Kidney (tissue), 14 donors: Measurements from ENCODE around the gene KCTD5. TPM values are rescaled to one million over a fixed set of nuclear protein-coding genes. Genes with fewer than 3 reads are reported as not detected.
"Not testable (repeated sequence)": the region's sequence is repeated elsewhere in the genome, so short reads cannot be mapped to it uniquely, and the experiment has no call there.

Experiments used
- DNase-seq, 5 donors: peaks; one replicate each; pipeline ENCODE4 v3.0.0-alpha.2; 2013 to 2020
- FAIRE-seq: peaks from 2 replicates; lab custom pipeline; 2012; peaks lifted over from hg19 to GRCh38; lab: Jason Lieb, UNC
- H3K27ac ChIP-seq, 2 donors: one replicate each; pipeline ENCODE4 v1.7.0; 2013; ENCODE audit warnings: low read depth in 2 of 2, low read length in 2 of 2, inconsistent platforms in 1 of 2
- H3K27me3 ChIP-seq: one replicate; pipeline ENCODE4 v1.7.1; 2013; ENCODE audit warnings: low read length, inconsistent platforms; ENCODE audit not compliant: control insufficient read depth, insufficient read depth
- H3K36me3 ChIP-seq, 3 donors: one replicate each; pipeline versions ENCODE4 v1.7.0 to v1.7.1; 2013; ENCODE audit warnings: low read length in 3 of 3, control low read depth in 1 of 3, inconsistent platforms in 1 of 3; ENCODE audit not compliant: insufficient read depth in 3 of 3, control insufficient read depth in 2 of 3
- H3K4me1 ChIP-seq, 3 donors: one replicate each; pipeline versions ENCODE4 v1.7.0 to v1.7.1; 2013; ENCODE audit warnings: low read length in 3 of 3, inconsistent platforms in 1 of 3, low read depth in 1 of 3; ENCODE audit not compliant: control insufficient read depth in 2 of 3, insufficient read depth in 2 of 3
- H3K4me3 ChIP-seq, 3 donors: one replicate each; pipeline versions ENCODE4 v1.7.0 to v1.8.1; 2013; ENCODE audit warnings: low read length in 3 of 3, control low read depth in 1 of 3, inconsistent platforms in 1 of 3
- H3K9ac ChIP-seq, 3 donors: one replicate each; pipeline versions ENCODE4 v1.7.0 to v1.7.1; 2013; ENCODE audit warnings: low read length in 3 of 3, control low read depth in 1 of 3, inconsistent platforms in 1 of 3
- H3K9me3 ChIP-seq, 3 donors: one replicate each; pipeline versions ENCODE4 v1.7.0 to v1.7.1; 2013; ENCODE audit warnings: low read length in 3 of 3, control low read depth in 1 of 3, inconsistent platforms in 1 of 3; ENCODE audit not compliant: control insufficient read depth in 2 of 3, insufficient read depth in 1 of 3
- CTCF ChIP-seq: IDR thresholded peaks from 3 replicates; pipeline ENCODE4 v1.5.1; 2012; ENCODE audit warnings: mild to moderate bottlenecking, moderate library complexity, borderline replicate concordance; ENCODE audit not compliant: insufficient read depth; ENCODE audit errors: extremely low read depth
- intact Hi-C: fragments of 100-400 bp; cut with DNase I; formaldehyde crosslinking; loops from one replicate; pipeline ENCODE4 v1.11.1; 2022
- polyA plus RNA-seq: library from polyadenylated mRNA; stranded (reverse); fragments of 350-450 nt; fragmentation: Illumina TruSeq; extraction: RNeasy Lipid Tissue Mini Kit (QIAGEN cat#74804); gene quantifications from one replicate; pipeline ENCODE4 v1.2.3, GENCODE V29; 2014; ENCODE audit warnings: low read depth, low replicate concordance; ENCODE audit not compliant: insufficient read depth
- total RNA-seq: library from RNA; stranded (reverse); fragmentation: NEBNext Ultra II Directional; extraction: Animal tissue kit (Norgen Biotek cat#: 25700); gene quantifications from one replicate; pipeline ENCODE4 v1.2.1, GENCODE V29; 2021
- donor health status: control.
- donor health status: control.
- donor health status: control.
- donor health status: control.
- donor health status: control.
- donor health status: DM: yes; HTN: yes; CAD: no.
- donor health status: Normal renal cell carcinoma (clear cell type).

KCTD5 gene
- total and polyA plus RNA-seq, 2 donors from 2014 or later = 12.8 to 19.9 TPM

- H3K4me1 ChIP-seq, intact Hi-C loops, H3K9ac ChIP-seq, H3K36me3 ChIP-seq, H3K4me3 ChIP-seq, FAIRE-seq, H3K27me3 ChIP-seq, H3K9me3 ChIP-seq, H3K27ac ChIP-seq: not testable (repeated sequence)
- DNase-seq = peak in 1 of 5 donors; percentile 75
Measured at GRCh38 chr16:2660755-2661373, 21.5 kb upstream of the KCTD5 start.

GRCh38 chr16:2663553-2664546 lies 18.5 kb upstream of the KCTD5 start:
- H3K9ac ChIP-seq = no peak overlapping the region
- no peaks in the 10 kb centered on the region for H3K27me3 ChIP-seq
- DNase-seq (peak in 2 of 5 donors; percentile 86 to 87), FAIRE-seq (no peak)
- H3K27ac ChIP-seq = peak overlapping the region in 1 of 2 donors; percentile 65
- peaks cover 0 to 3% (median 0%) of the 10 kb centered on the region in 3 donors for H3K36me3 ChIP-seq
- no peaks in the 10 kb centered on the region for H3K9me3 ChIP-seq
- intact Hi-C loops = no loop called here
- TF ChIP-seq CTCF = no peak
- peaks cover 0 to 2% (median 0%) of the 10 kb centered on the region in 3 donors for H3K4me1 ChIP-seq
- H3K4me3 ChIP-seq = no peak overlapping the region

GRCh38 chr16:2664574-2664982 lies 17.7 kb upstream of the KCTD5 start:
- Histone ChIP-seq H3K36me3 (peaks cover 0 to 3% (median 0%) of the 10 kb centered on the region in 3 donors), H3K4me3 (no peak overlapping the region), H3K27ac (no peak overlapping the region), H3K4me1 (peaks cover 0 to 2% (median 0%) of the 10 kb centered on the region in 3 donors), H3K27me3 (no peaks in the 10 kb centered on the region), H3K9me3 (no peaks in the 10 kb centered on the region), H3K9ac (no peak overlapping the region)
- DNase-seq (peak in 2 of 5 donors; percentile 52 to 65), FAIRE-seq (no peak)
- intact Hi-C loops = no loop called here
- TF ChIP-seq CTCF = no peak

GRCh38 chr16:2666671-2667070 lies 15.7 kb upstream of the KCTD5 start:
- H3K27me3 ChIP-seq, H3K9ac ChIP-seq, H3K36me3 ChIP-seq, H3K27ac ChIP-seq, intact Hi-C loops, FAIRE-seq, H3K4me3 ChIP-seq, H3K9me3 ChIP-seq, H3K4me1 ChIP-seq, DNase-seq: not testable (repeated sequence)

- H3K36me3 ChIP-seq, H3K9ac ChIP-seq, H3K27me3 ChIP-seq, H3K27ac ChIP-seq, intact Hi-C loops, H3K4me3 ChIP-seq, H3K4me1 ChIP-seq, FAIRE-seq, H3K9me3 ChIP-seq, DNase-seq: not testable (repeated sequence)
Measured at GRCh38 chr16:2669587-2669986, 12.7 kb upstream of the KCTD5 start.
